Measurements from ENCODE around the gene MRPS14. TPM values are rescaled to one million over a fixed set of nuclear protein-coding genes. Genes with fewer than 3 reads are reported as not detected.

The MRPS14 gene
- total RNA-seq, 1 donor from 2014 or later: 20.3 TPM

GRCh38 chr1:175019524-175019923 is 3.7 kb downstream of the MRPS14 start:
- Histone ChIP-seq H3K27ac (ENCODE audit: low read depth, low read length) (no peak overlapping the region), H3K9ac (ENCODE audit: low read length) (no peak overlapping the region), H3K9me3 (ENCODE audit: insufficient read depth, low read depth, low read length) (no peaks in the 10 kb centered on the region), H3K4me3 (ENCODE audit: insufficient read depth, low read depth, low read length) (no peak overlapping the region), H3K36me3 (ENCODE audit: insufficient read depth, low read length) (peaks cover 11% of the 10 kb centered on the region), H2AFZ (ENCODE audit: low read depth, low read length) (no peak overlapping the region), H3K79me2 (ENCODE audit: insufficient read depth, low read length) (peaks cover 37% of the 10 kb centered on the region), H4K20me1 (ENCODE audit: insufficient read depth, low read length) (no peaks in the 10 kb centered on the region), H3K4me2 (ENCODE audit: low read length) (no peak overlapping the region), H3K4me1 (ENCODE audit: insufficient read depth, low read length) (peaks cover 21% of the 10 kb centered on the region), H3K27me3 (ENCODE audit: insufficient read depth, low read length) (no peaks in the 10 kb centered on the region)
- peaks cover 2% of the 10 kb centered on the region for H3K36me3 Mint-ChIP-seq (ENCODE audit: low read depth, unreplicated experiment)
- H3K4me3 Mint-ChIP-seq (ENCODE audit: unreplicated experiment): no peak overlapping the region
- H3K9me3 Mint-ChIP-seq (ENCODE audit: unreplicated experiment): peaks cover under 1% of the 10 kb centered on the region
- H3K4me1 Mint-ChIP-seq (ENCODE audit: low read depth, unreplicated experiment): peaks cover 17% of the 10 kb centered on the region
- H3K27ac Mint-ChIP-seq (ENCODE audit: unreplicated experiment): no peak overlapping the region
- no peak for FAIRE-seq
- DNase-seq (ENCODE audit: low read depth): no peak
- TF ChIP-seq EZH2 (IDR thresholded peaks at IDR 0.05; ENCODE audit: insufficient read depth, low read length) (no peak), CTCF (IDR thresholded peaks at IDR 0.05; ENCODE audit: insufficient read depth, low read depth, low read length) (no peak)
- no peaks in the 10 kb centered on the region for H3K27me3 Mint-ChIP-seq (ENCODE audit: low read depth, unreplicated experiment)

GRCh38 chr1:175015243-175015642 is 8.0 kb downstream of the MRPS14 start:
- Histone ChIP-seq H3K9ac (ENCODE audit: low read length) (peak overlapping the region; percentile 61), H3K4me2 (ENCODE audit: low read length) (peak overlapping the region; percentile 72), H3K9me3 (ENCODE audit: insufficient read depth, low read depth, low read length) (no peaks in the 10 kb centered on the region), H4K20me1 (ENCODE audit: insufficient read depth, low read length) (no peaks in the 10 kb centered on the region), H3K4me3 (ENCODE audit: insufficient read depth, low read depth, low read length) (no peak overlapping the region), H3K27ac (ENCODE audit: low read depth, low read length) (peak overlapping the region; percentile 75), H3K4me1 (ENCODE audit: insufficient read depth, low read length) (peaks cover 19% of the 10 kb centered on the region), H3K36me3 (ENCODE audit: insufficient read depth, low read length) (peaks cover 41% of the 10 kb centered on the region), H3K79me2 (ENCODE audit: insufficient read depth, low read length) (peaks cover 11% of the 10 kb centered on the region), H2AFZ (ENCODE audit: low read depth, low read length) (no peak overlapping the region), H3K27me3 (ENCODE audit: insufficient read depth, low read length) (no peaks in the 10 kb centered on the region)
- Mint-ChIP-seq H3K27me3 (ENCODE audit: low read depth, unreplicated experiment) (no peaks in the 10 kb centered on the region), H3K27ac (ENCODE audit: unreplicated experiment) (peak overlapping the region; percentile 14), H3K9me3 (ENCODE audit: unreplicated experiment) (no peaks in the 10 kb centered on the region), H3K4me3 (ENCODE audit: unreplicated experiment) (no peak overlapping the region), H3K4me1 (ENCODE audit: low read depth, unreplicated experiment) (peaks cover 9% of the 10 kb centered on the region), H3K36me3 (ENCODE audit: low read depth, unreplicated experiment) (peaks cover 5% of the 10 kb centered on the region)
- DNase-seq (ENCODE audit: low read depth) (peak; percentile 87), FAIRE-seq (no peak)
- TF ChIP-seq EZH2 (IDR thresholded peaks at IDR 0.05; ENCODE audit: insufficient read depth, low read length) (no peak), CTCF (IDR thresholded peaks at IDR 0.05; ENCODE audit: insufficient read depth, low read depth, low read length) (no peak)

GRCh38 chr1:175013445-175013844 is 9.8 kb downstream of the MRPS14 start:
- Mint-ChIP-seq H3K27ac (ENCODE audit: unreplicated experiment) (no peak overlapping the region), H3K4me3 (ENCODE audit: unreplicated experiment) (no peak overlapping the region), H3K9me3 (ENCODE audit: unreplicated experiment) (no peaks in the 10 kb centered on the region), H3K4me1 (ENCODE audit: low read depth, unreplicated experiment) (peaks cover 9% of the 10 kb centered on the region), H3K36me3 (ENCODE audit: low read depth, unreplicated experiment) (peaks cover 5% of the 10 kb centered on the region), H3K27me3 (ENCODE audit: low read depth, unreplicated experiment) (no peaks in the 10 kb centered on the region)
- TF ChIP-seq EZH2 (IDR thresholded peaks at IDR 0.05; ENCODE audit: insufficient read depth, low read length) (no peak), CTCF (IDR thresholded peaks at IDR 0.05; ENCODE audit: insufficient read depth, low read depth, low read length) (no peak)
- Histone ChIP-seq H3K9me3 (ENCODE audit: insufficient read depth, low read depth, low read length) (no peaks in the 10 kb centered on the region), H2AFZ (ENCODE audit: low read depth, low read length) (no peak overlapping the region), H3K4me3 (ENCODE audit: insufficient read depth, low read depth, low read length) (no peak overlapping the region), H3K9ac (ENCODE audit: low read length) (no peak overlapping the region), H3K4me1 (ENCODE audit: insufficient read depth, low read length) (peaks cover 19% of the 10 kb centered on the region), H3K27ac (ENCODE audit: low read depth, low read length) (no peak overlapping the region), H3K36me3 (ENCODE audit: insufficient read depth, low read length) (peaks cover 50% of the 10 kb centered on the region), H3K79me2 (ENCODE audit: insufficient read depth, low read length) (peaks cover 2% of the 10 kb centered on the region), H4K20me1 (ENCODE audit: insufficient read depth, low read length) (no peaks in the 10 kb centered on the region), H3K4me2 (ENCODE audit: low read length) (no peak overlapping the region), H3K27me3 (ENCODE audit: insufficient read depth, low read length) (no peaks in the 10 kb centered on the region)
- no peak for FAIRE-seq
- DNase-seq (ENCODE audit: low read depth): no peak
